ENCODE results near the gene ASTE1. TPM values are rescaled to one million over a fixed set of nuclear protein-coding genes. Genes with fewer than 3 reads are reported as not detected.
A peak's percentile ranks its signal among the peaks of the same experiment; 100 is the strongest.
"Not testable (repeated sequence)": the region's sequence is repeated elsewhere in the genome, so short reads cannot be mapped to it uniquely, and the experiment has no call there.

Gene ASTE1
- total RNA-seq, 2 experiments from 2014 or later = 11.7 to 14.2 TPM

- Histone ChIP-seq H3K4me3 (ENCODE audit: low read depth, low read length, poor library complexity, severe bottlenecking) (no peak overlapping the region), H3K9me2 (ENCODE audit: insufficient read depth, low read length) (no peaks in the 10 kb centered on the region), H2AFZ (ENCODE audit: low read length) (0 out of 2 replicates have a peak overlapping the region, but pooled peaks have one; percentile 32), H3K27ac (ENCODE audit: low read depth, low read length, poor library complexity, severe bottlenecking) (no peak overlapping the region), H4K20me1 (ENCODE audit: insufficient read depth, low read length) (no peaks in the 10 kb centered on the region), H3K9me3 (ENCODE audit: low read length) (no peaks in the 10 kb centered on the region), H3K79me2 (ENCODE audit: insufficient read depth, low read depth, low read length) (no peaks in the 10 kb centered on the region), H3K4me1 (ENCODE audit: insufficient read depth, low read length, poor library complexity, severe bottlenecking) (no peaks in the 10 kb centered on the region), H3K36me3 (ENCODE audit: insufficient read depth, low read length) (no peaks in the 10 kb centered on the region), H3K4me2 (ENCODE audit: low read length) (no peak overlapping the region)
- DNase-seq (ENCODE audit: low spot score) = peak; percentile 11
- intact Hi-C loops (cut with micrococcal nuclease; ENCODE audit: unreplicated experiment) = no loop called here
- ChIA-PET CTCF (ENCODE audit: unreplicated experiment) (no interaction called here), POLR2A (no interaction called here)
- TF ChIP-seq, protein P1, sequence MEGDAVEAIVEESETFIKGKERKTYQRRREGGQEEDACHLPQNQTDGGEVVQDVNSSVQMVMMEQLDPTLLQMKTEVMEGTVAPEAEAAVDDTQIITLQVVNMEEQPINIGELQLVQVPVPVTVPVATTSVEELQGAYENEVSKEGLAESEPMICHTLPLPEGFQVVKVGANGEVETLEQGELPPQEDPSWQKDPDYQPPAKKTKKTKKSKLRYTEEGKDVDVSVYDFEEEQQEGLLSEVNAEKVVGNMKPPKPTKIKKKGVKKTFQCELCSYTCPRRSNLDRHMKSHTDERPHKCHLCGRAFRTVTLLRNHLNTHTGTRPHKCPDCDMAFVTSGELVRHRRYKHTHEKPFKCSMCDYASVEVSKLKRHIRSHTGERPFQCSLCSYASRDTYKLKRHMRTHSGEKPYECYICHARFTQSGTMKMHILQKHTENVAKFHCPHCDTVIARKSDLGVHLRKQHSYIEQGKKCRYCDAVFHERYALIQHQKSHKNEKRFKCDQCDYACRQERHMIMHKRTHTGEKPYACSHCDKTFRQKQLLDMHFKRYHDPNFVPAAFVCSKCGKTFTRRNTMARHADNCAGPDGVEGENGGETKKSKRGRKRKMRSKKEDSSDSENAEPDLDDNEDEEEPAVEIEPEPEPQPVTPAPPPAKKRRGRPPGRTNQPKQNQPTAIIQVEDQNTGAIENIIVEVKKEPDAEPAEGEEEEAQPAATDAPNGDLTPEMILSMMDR (conservative IDR thresholded peaks at IDR 0.05; ENCODE audit: low read length) = peak; percentile 65
- TF ChIP-seq EZH2phosphoT487 (IDR thresholded peaks at IDR 0.05; ENCODE audit: borderline replicate concordance, low read depth, low read length) = no peak
- BruUV-seq (replicated peaks) = no TSS peak
Measured at GRCh38 chr3:131047582-131047981, 21.0 kb upstream of the ASTE1 start.

DNA sequence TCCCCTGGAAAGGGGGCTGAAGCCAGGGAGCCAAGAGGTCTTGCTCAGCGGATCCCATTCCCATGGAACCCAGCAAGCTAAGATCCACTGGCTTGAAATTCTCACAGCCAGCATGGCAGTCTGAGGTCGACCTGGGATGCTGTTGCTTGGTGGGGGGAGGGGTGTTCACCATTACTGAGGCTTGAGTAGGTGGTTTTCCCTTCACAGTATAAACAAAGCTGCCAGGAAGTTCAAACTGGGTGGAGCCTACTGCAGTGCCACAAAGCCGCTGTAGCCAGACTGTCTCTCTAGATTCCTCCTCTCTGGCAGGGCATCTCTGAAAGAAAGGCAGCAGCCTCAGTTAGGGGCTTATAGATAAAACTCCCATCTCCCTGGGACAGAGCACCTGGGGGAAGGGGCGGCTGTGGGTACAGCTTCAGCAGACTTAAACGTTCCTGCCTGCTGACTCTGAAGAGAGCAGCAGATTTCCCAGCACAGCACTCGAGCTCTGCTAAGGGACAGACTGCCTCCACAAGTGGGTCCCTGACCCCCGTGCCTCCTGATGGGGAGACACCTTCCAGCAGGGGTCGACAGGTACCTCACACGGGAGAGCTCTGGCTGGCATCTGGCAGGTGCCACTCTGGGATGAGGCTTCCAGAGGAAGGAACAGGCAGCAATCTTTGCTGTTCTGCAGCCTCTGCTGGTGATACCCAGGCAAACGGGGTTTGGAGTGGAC lies 15.8 kb upstream of the ASTE1 start:
- POLR2A ChIA-PET = interaction anchor here (1.3 kb wide), 1 partner anchor 12 kb away, joined by 3 read pairs; no protein-coding TSS in a partner anchor
- H3K9me2 ChIP-seq (ENCODE audit: insufficient read depth, low read length); H2AFZ ChIP-seq (ENCODE audit: low read length); H3K36me3 ChIP-seq (ENCODE audit: insufficient read depth, low read length); H4K20me1 ChIP-seq (ENCODE audit: insufficient read depth, low read length); H3K4me1 ChIP-seq (ENCODE audit: insufficient read depth, low read length, poor library complexity, severe bottlenecking); H3K9me3 ChIP-seq (ENCODE audit: low read length); DNase-seq (ENCODE audit: low spot score); H3K27ac ChIP-seq (ENCODE audit: low read depth, low read length, poor library complexity, severe bottlenecking); H3K79me2 ChIP-seq (ENCODE audit: insufficient read depth, low read depth, low read length); intact Hi-C loops (cut with micrococcal nuclease; ENCODE audit: unreplicated experiment); BruUV-seq (replicated peaks); H3K4me2 ChIP-seq (ENCODE audit: low read length); H3K4me3 ChIP-seq (ENCODE audit: low read depth, low read length, poor library complexity, severe bottlenecking): not testable (repeated sequence)
- CTCF ChIA-PET (ENCODE audit: unreplicated experiment) = interaction anchor here (1.2 kb wide), 1 partner anchor 23 kb away, joined by 3 read pairs; no protein-coding TSS in a partner anchor

DNA sequence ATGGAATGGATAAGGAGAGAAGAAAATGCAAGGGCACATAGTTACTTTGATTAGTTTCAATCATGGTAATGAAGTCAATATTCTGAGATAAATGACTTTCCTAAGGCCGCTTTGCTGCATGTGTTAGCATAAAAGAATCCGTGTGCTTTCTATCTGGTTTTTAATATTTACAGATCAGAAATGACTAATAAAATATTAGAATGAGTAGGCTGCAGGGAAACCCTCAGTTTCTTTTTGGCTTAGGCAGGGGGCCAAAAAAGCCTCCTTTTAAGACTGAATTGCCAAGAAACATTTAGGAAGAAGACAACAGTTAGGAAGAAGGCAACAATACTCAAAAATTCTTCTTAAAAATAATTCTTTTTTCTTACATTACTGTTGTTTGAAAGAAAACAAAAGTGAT lies 11.7 kb upstream of the ASTE1 start:
- CTCF ChIA-PET (ENCODE audit: unreplicated experiment) = no interaction called here
- H2AFZ ChIP-seq (ENCODE audit: low read length) = no peak overlapping the region
- TF ChIP-seq, protein P1 (conservative IDR thresholded peaks at IDR 0.05; ENCODE audit: low read length) = no peak
- no peak for TF ChIP-seq EZH2phosphoT487 (IDR thresholded peaks at IDR 0.05; ENCODE audit: borderline replicate concordance, low read depth, low read length)
- H3K9me2 ChIP-seq (ENCODE audit: insufficient read depth, low read length) = no peaks in the 10 kb centered on the region
- H3K4me3 ChIP-seq (ENCODE audit: low read depth, low read length, poor library complexity, severe bottlenecking) = no peak overlapping the region
- no peak overlapping the region for H3K27ac ChIP-seq (ENCODE audit: low read depth, low read length, poor library complexity, severe bottlenecking)
- DNase-seq (ENCODE audit: low spot score) = no peak
- no TSS peak for BruUV-seq (replicated peaks)
- H3K4me2 ChIP-seq (ENCODE audit: low read length) = no peak overlapping the region
- intact Hi-C loops (cut with micrococcal nuclease; ENCODE audit: unreplicated experiment) = loop anchor here (10.0 kb wide), 1 partner anchor 156 kb away; no protein-coding TSS in a partner anchor
- H3K9me3 ChIP-seq (ENCODE audit: low read length) = no peaks in the 10 kb centered on the region
- H3K4me1 ChIP-seq (ENCODE audit: insufficient read depth, low read length, poor library complexity, severe bottlenecking) = no peaks in the 10 kb centered on the region
- no peaks in the 10 kb centered on the region for H3K79me2 ChIP-seq (ENCODE audit: insufficient read depth, low read depth, low read length)
- no peaks in the 10 kb centered on the region for H3K36me3 ChIP-seq (ENCODE audit: insufficient read depth, low read length)
- POLR2A ChIA-PET = interaction anchor here (1.5 kb wide), 1 partner anchor 15 kb away, joined by 5 read pairs; no protein-coding TSS in a partner anchor
- H4K20me1 ChIP-seq (ENCODE audit: insufficient read depth, low read length) = no peaks in the 10 kb centered on the region
